Activated naive CD4-positive, alpha-beta T cell treated with anti-CD3 and anti-CD28 coated beads, Interleukin-2, amount 50 U/mL, for 72 hours (primary cell): Measurements from ENCODE around the gene PLCG1. TPM values are rescaled to one million over a fixed set of nuclear protein-coding genes. Genes with fewer than 3 reads are reported as not detected.
A peak's percentile ranks its signal among the peaks of the same experiment; 100 is the strongest.
"Not testable (repeated sequence)": the region's sequence is repeated elsewhere in the genome, so short reads cannot be mapped to it uniquely, and the experiment has no call there.

Experiments used
- ATAC-seq, 2 donors: fragments of 150-1000 bp; cut with Tn5 transposase; 2 replicates each; pipeline ENCODE4 v1.10.0; 2021; ENCODE audit warnings: mild to moderate bottlenecking in 2 of 2, moderate library complexity in 2 of 2
- DNase-seq, 2 donors: peaks; one replicate each; pipeline ENCODE4 v3.0.0; 2021 to 2022; ENCODE audit warnings: low spot score in 2 of 2
- H3K27ac Mint-ChIP-seq, 2 donors: one replicate each; pipeline ENCODE4 v1.8.0; 2022; ENCODE audit warnings: mild to moderate bottlenecking in 2 of 2, mixed read lengths in 2 of 2
- H3K36me3 Mint-ChIP-seq, 2 donors: one replicate each; pipeline ENCODE4 v1.8.0; 2022; ENCODE audit warnings: mixed read lengths in 2 of 2
- H3K9me3 Mint-ChIP-seq, 2 donors: one replicate each; pipeline ENCODE4 v1.8.0; 2022; ENCODE audit warnings: mixed read lengths in 2 of 2
- total RNA-seq, 2 donors: library from RNA; stranded (reverse); gene quantifications; one replicate each; pipeline ENCODE4 v1.2.3, GENCODE V29; 2022

PLCG1 gene
- 100 to 1,000 TPM; 153 to 348 TPM for total RNA-seq

- Mint-ChIP-seq H3K27ac (peak within 1 kb of the TSS; percentile 93 to 95), H3K36me3 (peaks cover 23 to 34% of the 10 kb centered on the region in 2 donors), H3K9me3 (no peaks in the 10 kb centered on the region)
- DNase-seq, result peak; percentile 88 to 89
- ATAC-seq, result peak; percentile 63 to 73
Measured at GRCh38 chr20:41136680-41137613, at the start of gene PLCG1. TSS of gene PLCG1 (plus strand) at chr20:41137543. CDS start at chr20:41137642, 99 bp downstream.

GRCh38 chr20:41087777-41088176, 49.6 kb upstream of the PLCG1 start:
- ATAC-seq, result no peak
- H3K9me3 Mint-ChIP-seq, result no peaks in the 10 kb centered on the region
- peaks cover 0 to 11% of the 10 kb centered on the region in 2 donors for H3K36me3 Mint-ChIP-seq
- DNase-seq, result no peak
- peak overlapping the region in 1 of 2 donors; percentile 75 for H3K27ac Mint-ChIP-seq

DNA sequence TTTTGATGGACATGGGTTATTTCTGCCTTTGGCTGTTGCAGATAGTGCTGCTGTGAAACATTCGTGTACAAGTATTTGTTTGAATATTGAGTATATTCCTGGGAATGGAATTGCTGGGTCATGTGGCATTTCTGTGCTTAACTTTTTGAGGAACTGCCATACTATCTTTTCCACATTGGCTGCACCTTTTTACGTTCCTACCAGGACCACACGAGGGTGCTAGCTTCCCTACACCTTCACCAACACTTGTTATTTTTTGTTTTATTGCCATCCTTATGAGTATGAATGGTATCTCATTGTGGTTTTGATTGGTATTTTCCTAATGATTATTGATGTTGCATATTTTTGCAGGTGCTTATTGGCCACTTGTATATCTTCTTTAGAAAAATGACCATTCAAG, 47.8 kb upstream of the PLCG1 start:
- Mint-ChIP-seq H3K36me3 (peaks cover 0 to 6% of the 10 kb centered on the region in 2 donors), H3K9me3 (no peaks in the 10 kb centered on the region), H3K27ac (peak overlapping the region in 1 of 2 donors; percentile 24)
- no peak for DNase-seq
- ATAC-seq, result no peak

- Mint-ChIP-seq H3K9me3 (no peaks in the 10 kb centered on the region), H3K27ac (peak overlapping the region; percentile 38 to 69), H3K36me3 (no peaks in the 10 kb centered on the region)
- DNase-seq, result no peak
- ATAC-seq, result no peak
Measured at GRCh38 chr20:41091927-41092326, 45.4 kb upstream of the PLCG1 start.

- H3K36me3 Mint-ChIP-seq, result no peaks in the 10 kb centered on the region
- H3K9me3 Mint-ChIP-seq, result no peaks in the 10 kb centered on the region
- H3K27ac Mint-ChIP-seq, result peak overlapping the region; percentile 7 to 75
- ATAC-seq, result peak; percentile 52 to 88
- no peak for DNase-seq
Measured at GRCh38 chr20:41094353-41095055, 42.8 kb upstream of the PLCG1 start.

- no peaks in the 10 kb centered on the region for H3K36me3 Mint-ChIP-seq
- H3K27ac Mint-ChIP-seq, result peak overlapping the region; percentile 74 to 75
- peak; percentile 39 to 51 for ATAC-seq
- peak in 1 of 2 donors; percentile 38 for DNase-seq
- no peaks in the 10 kb centered on the region for H3K9me3 Mint-ChIP-seq
Measured at GRCh38 chr20:41095110-41095969, 42.0 kb upstream of the PLCG1 start.

GRCh38 chr20:41098703-41099250, 38.6 kb upstream of the PLCG1 start:
- no peaks in the 10 kb centered on the region for H3K9me3 Mint-ChIP-seq

DNA sequence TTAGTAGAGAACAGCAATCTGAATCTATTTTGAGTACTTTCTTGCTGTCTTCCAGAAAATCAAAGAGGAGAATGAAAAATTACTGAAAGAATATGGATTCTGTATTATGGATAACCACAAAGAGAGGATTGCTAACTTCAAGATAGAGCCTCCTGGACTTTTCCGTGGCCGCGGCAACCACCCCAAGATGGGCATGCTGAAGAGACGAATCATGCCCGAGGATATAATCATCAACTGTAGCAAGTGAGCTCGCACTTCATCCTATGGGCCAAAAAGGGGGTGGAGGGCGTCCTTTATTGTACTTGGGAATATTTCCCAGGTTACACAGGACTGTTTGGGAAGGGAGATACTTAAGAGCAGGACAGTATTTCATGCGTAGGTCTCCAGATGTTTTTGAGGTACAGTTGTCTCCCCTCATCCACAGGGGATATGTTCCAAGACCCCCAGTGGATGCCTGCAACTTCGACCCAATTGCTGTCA, 37.3 kb upstream of the PLCG1 start:
- H3K27ac Mint-ChIP-seq, result no peak overlapping the region
- peaks cover 4 to 12% of the 10 kb centered on the region in 2 donors for H3K36me3 Mint-ChIP-seq
- no peak for ATAC-seq
- no peaks in the 10 kb centered on the region for H3K9me3 Mint-ChIP-seq
- DNase-seq, result no peak

More at GRCh38 chr20:41098703-41099250, 38.6 kb upstream of the PLCG1 start:
- H3K36me3 Mint-ChIP-seq, result peaks cover 0 to 6% of the 10 kb centered on the region in 2 donors
- H3K27ac Mint-ChIP-seq, result no peak overlapping the region
- DNase-seq, result no peak
- ATAC-seq, result no peak

- Mint-ChIP-seq H3K9me3 (no peaks in the 10 kb centered on the region), H3K27ac (no peak overlapping the region), H3K36me3 (peaks cover 4 to 12% of the 10 kb centered on the region in 2 donors)
- no peak for DNase-seq
- no peak for ATAC-seq
Measured at GRCh38 chr20:41101660-41102059, 35.7 kb upstream of the PLCG1 start.

- H3K9me3 Mint-ChIP-seq, result no peaks in the 10 kb centered on the region
- no peak for ATAC-seq
- peaks cover 4 to 6% of the 10 kb centered on the region in 2 donors for H3K36me3 Mint-ChIP-seq
- DNase-seq, result no peak
- H3K27ac Mint-ChIP-seq, result peak overlapping the region in 1 of 2 donors; percentile 73
Measured at GRCh38 chr20:41108531-41108930, 28.8 kb upstream of the PLCG1 start.

DNA sequence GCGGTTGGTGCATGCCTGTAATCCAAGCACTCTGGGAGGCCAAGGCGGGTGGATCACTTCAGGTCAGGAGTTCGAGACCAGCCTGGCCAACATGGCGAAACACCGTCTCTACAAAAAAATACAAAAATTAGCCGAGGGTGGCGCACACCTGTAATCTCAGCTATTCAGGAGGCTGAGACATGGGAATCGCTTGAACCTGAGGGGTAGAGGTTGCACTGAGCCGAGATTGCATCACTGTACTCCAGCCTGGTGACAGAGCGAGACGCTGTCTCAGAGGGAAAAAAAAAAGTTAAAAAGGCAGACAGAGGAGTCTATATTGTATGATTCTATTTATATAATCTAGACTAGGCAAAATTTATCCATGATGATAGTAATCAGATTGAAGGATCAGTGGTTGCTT, 27.3 kb upstream of the PLCG1 start:
- ATAC-seq (no peak), DNase-seq (no peak)
- Mint-ChIP-seq H3K27ac (peak overlapping the region in 1 of 2 donors; percentile 33), H3K9me3 (no peaks in the 10 kb centered on the region), H3K36me3 (no peaks in the 10 kb centered on the region)

DNA sequence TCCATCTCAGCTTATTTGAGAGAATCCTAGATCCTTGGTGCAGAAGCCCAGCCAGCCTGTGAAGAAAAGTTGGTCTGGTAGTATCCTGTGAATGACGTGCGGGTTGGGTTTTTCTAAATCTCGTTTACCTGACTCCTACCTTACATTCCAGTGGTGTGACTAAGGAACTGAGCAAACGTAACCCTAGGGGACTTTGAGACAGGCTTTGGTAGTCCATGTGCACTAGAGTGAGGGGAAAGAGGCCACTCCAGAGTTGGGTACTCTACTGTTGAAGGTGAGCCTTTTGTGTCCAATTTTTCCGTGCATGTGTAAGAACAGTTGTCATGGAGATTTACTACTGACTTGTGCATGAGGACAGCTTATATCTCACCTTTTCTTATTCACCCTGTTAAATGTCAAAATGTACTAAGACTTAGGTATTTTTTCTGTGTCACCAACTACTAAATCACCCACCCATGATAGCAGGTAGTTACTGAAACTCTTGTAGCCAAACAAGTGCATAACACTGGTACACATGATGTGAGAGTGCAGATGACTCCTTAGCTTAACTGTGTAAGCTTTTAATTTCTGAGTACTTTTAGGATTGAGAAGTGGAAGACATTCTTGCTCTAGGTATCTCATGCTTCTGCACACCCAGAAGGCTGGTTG, 26.3 kb upstream of the PLCG1 start:
- Mint-ChIP-seq H3K9me3 (no peaks in the 10 kb centered on the region), H3K27ac (peak overlapping the region in 1 of 2 donors; percentile 52), H3K36me3 (no peaks in the 10 kb centered on the region)
- ATAC-seq, result peak; percentile 48 to 54
- no peak for DNase-seq

GRCh38 chr20:41111578-41111951, 25.8 kb upstream of the PLCG1 start:
- Mint-ChIP-seq H3K27ac (peak overlapping the region in 1 of 2 donors; percentile 84), H3K36me3 (peaks cover 0 to 4% of the 10 kb centered on the region in 2 donors), H3K9me3 (no peaks in the 10 kb centered on the region)
- DNase-seq (no peak), ATAC-seq (no peak)

DNA sequence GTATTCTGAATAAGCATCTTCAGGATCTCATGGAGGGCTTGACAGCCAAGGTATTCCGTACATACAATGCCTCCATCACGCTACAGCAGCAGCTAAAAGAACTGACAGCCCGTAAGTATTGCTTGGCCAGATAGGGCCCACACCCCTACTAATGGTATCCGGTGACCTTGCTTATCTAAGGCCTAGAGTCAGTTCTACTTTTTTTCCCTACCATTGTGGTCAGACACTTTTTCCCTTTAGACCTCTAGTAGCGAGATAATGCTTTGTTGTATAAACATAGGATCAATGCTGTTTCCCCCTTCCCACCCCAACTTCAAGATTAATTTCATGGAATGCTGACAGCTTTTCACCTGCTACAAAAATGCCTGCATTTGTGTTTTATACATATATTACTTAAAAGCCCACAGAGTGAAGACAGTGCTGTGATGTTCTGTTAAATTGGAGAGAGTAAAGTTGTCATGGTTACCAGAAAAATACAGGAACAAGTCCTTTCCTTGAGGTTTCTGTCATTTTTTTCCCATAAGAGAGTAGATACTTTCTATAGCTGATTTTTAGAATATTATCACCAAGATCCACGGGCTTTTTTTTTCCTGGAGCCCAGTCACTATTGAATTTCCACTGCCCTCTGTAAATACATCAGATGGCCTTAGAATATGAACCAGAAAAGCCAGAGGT, 20.9 kb upstream of the PLCG1 start:
- Mint-ChIP-seq H3K9me3 (no peaks in the 10 kb centered on the region), H3K27ac (peak overlapping the region; percentile 25 to 63), H3K36me3 (peaks cover 0 to 6% of the 10 kb centered on the region in 2 donors)
- ATAC-seq (no peak), DNase-seq (no peak)

DNA sequence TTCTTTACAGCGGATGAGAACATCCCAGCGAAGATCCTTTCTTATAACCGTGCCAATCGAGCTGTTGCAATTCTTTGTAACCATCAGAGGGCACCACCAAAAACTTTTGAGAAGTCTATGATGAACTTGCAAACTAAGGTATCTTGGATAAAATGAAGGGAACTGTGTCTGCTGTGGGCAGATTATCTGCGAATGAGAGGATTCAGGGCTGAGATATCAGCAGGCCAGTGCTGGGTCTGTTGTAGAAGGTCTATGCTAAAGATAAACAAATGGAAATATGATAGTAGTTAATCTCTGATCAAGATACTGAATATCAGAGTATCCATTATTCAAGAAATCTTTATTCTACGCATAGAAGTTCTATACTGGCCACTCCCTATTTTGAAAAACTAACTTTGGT, 19.2 kb upstream of the PLCG1 start:
- H3K9me3 Mint-ChIP-seq, DNase-seq, H3K27ac Mint-ChIP-seq, ATAC-seq: not testable (repeated sequence)
- peaks cover 5 to 11% of the 10 kb centered on the region in 2 donors for H3K36me3 Mint-ChIP-seq
